HG03060 (cell line): ENCODE results near the gene PBX3.

Source experiments
- ATAC-seq: cut with Tn5 transposase; IDR thresholded peaks from one replicate; pipeline ENCODE4 v1.9.1; 2021; ENCODE audit warnings: low read depth, moderate number of reproducible peaks; ENCODE audit not compliant: unreplicated experiment

Gene PBX3

DNA sequence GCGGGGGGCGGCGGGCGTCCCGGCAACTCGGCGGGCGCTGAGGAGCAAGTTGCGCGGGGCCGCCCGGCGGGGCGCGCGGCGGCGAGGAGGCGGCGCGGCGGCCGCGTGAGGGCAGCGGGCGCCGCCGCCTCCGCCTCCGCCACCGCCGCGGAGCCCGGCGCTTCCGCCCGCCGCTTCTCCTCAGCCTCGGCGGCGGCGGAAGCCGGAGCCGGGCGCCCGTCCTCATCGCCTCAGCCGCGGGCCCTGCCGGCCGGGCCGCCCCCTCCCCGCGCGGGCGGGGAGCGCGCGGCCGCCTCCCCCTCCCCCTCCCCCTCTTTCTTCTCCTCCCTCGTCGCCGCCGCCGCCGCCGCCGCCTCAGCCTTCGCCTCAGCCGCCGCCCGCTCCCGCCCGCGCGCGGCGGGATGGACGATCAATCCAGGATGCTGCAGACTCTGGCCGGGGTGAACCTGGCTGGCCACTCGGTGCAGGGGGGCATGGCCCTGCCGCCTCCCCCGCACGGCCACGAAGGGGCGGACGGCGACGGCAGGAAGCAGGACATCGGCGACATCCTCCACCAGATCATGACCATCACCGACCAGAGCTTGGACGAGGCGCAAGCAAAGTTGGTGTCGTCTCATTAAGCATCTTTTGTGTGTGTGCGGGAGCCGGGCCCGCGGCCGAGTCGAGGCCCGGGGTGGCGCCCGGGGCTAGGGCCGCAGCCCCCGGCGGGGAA lies at the start of gene PBX3:
Gene PBX3, plus strand, starts transcription at position 321 of the 712 bp plus-strand sequence.
- ATAC-seq: no peak

- no peak for ATAC-seq
Observed at GRCh38 chr9:125699870-125700269, 47.3 kb upstream of the PBX3 start.

DNA sequence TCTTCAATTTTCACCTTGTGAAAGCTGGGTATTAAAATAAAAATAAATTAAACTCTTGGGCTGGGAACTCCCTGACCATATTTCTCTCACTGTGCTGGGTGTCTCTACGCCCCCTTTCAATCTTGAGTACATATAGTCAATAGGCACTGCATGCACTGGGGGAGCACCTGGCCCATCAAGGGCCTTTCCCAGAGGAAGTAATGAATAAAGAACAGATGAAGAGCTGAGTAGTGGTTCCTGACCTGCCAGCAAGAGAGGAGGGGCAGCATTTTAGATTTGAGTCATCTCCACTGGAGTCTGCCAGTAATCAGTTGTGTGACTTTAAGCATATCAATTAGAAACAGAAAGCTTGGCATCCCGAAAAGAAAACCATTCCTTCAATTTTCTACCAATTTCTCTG lies 46.4 kb upstream of the PBX3 start:
- ATAC-seq: peak; percentile 65

DNA sequence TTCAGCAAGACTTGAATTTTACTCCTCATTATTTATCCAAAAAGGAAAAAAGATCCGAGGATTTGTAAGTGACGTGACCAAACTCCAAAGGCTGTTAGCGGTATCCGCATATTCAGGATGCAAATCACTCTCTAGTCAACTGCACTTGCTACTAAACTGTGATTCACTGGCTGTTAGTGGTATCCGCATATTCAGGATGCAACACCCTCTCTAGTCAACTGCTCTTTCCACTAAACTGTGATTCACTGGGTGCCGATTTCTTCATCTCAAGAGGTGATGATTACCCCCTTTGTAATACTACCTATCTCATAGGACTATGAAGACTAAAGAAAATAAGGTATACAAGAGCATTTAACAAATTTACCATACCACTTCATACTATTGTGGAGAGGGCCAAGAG lies 45.8 kb upstream of the PBX3 start:
- ATAC-seq: no peak

- ATAC-seq: no peak
Observed at GRCh38 chr9:125703662-125704061, 43.5 kb upstream of the PBX3 start.

DNA sequence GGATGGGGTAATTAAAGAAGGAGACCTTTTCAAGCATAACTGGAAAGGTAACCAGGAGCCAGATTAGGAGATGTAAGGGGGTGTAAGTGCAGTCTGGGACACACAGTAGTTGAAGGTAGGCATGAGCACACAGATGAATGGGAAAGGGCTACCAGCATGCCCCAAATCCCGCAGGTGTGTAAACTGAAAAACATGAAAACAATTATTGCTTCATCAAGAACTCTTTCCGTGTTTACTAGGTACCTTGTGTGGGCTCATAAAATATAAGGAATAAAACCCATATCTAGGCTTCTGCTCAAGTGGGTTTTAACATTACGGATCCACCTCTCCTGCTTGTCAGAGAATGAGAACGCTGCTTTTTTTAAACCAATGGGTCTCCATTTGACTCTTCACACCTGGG lies 41.3 kb upstream of the PBX3 start:
- ATAC-seq: no peak

DNA sequence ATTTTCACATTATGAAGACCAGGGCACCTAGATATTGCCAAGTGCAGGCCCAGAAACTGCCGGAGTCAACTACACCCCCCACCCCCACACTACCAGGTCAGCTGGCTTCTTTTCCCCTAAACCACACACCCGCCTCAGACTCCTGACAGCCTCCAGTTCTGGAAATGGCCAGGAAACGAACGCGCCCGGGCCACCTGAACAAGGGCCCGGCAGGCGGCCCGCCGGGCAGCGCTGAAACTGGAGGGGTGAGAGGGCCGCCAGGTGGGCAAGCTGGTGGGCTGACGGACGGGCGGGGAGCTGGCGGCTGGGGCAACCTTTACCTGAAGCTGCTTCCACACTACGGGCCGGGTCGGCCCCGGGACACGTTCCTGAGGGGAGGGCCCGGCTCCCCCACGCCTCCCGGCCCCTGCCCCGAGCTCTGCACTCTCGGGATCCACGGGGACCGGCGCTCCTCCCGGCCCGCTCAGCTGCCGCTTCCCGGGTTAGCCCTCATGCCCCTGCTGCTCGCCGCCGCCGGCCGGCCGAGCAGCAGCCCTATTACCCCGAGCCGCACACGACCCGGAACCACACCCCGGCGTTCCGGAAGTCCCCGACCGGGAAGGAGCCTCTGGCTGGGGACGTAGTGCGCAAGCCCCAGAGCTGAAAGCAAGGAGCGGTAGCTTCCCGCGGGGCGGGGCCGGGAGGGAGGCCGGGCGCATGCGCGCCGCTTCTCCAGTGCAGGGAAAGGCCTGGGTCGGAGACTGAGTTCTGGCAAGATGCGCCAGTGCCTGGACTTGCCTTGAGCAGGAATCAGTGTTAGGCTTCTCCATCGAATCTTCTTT lies 40.3 kb upstream of the PBX3 start, which contains the start of gene MAPKAP1:
Gene MAPKAP1, minus strand, starts transcription at position 558 of the 821 bp plus-strand sequence. CDS start 34,634 bp downstream, outside the sequence.
- peak; percentile 56 for ATAC-seq

GRCh38 chr9:125707472-125707804 lies 39.7 kb upstream of the PBX3 start:
- no peak for ATAC-seq

DNA sequence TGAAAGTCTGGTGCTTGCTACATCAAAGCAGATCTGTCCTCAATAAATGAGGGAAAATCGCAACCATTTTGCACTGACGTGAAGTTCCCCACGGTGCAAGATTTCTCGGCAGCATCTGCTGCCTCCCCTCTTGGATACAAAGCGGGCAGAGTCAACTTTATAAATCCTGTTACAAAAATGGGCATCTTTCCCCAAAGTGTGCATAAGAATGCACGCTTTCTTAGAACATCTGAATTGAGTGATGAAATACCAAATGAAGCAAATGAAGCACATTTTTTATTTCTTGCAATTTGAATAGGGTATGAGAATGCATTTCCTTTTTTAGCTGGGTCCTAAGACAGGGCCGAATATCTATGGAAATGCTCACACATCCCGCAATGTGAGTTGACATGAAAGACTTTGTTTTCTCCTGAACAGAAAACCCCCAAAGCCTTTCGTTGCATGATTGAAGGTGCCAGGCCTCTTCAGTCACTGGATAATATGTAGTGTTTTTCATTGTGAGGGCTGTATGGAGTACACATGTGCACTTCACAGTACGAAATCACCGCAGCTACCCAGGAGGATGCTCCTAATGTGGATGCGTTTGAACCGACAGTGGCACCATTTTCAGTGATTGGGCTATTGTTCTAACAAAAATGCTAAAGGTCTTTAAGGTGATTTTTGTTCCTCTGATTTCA lies 20.6 kb upstream of the PBX3 start:
- ATAC-seq: no peak

- no peak for ATAC-seq
Observed at GRCh38 chr9:125730168-125730567, 17.0 kb upstream of the PBX3 start.

GRCh38 chr9:125732562-125732961 lies 14.6 kb upstream of the PBX3 start:
- ATAC-seq: no peak

- ATAC-seq: no peak
Observed at GRCh38 chr9:125739436-125739835, 7.7 kb upstream of the PBX3 start.

GRCh38 chr9:125742657-125743056 lies 4.5 kb upstream of the PBX3 start:
- no peak for ATAC-seq

- ATAC-seq: no peak
Observed at GRCh38 chr9:125743682-125744428, 3.3 kb upstream of the PBX3 start.

DNA sequence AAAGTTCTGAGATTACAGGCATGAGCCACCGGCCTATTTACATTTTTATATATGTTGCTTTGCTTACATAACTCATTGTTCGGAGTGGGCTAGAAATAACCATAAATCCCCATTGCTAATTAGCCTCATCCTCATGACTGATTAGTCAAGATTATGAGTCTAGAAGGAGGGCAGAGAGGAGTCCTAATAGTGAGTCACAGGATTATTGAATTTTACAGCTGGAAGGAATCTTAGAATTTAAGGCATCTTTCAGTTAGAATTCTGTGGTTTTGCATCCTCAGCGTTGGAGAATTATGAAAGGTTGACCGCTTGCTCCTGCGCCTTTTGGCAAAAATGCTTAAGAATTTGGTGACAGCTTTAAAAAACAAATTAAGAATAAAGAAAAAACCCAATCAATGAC lies 2.6 kb upstream of the PBX3 start:
- ATAC-seq: no peak

- no peak for ATAC-seq
Observed at GRCh38 chr9:125745018-125745417, 2.2 kb upstream of the PBX3 start.

DNA sequence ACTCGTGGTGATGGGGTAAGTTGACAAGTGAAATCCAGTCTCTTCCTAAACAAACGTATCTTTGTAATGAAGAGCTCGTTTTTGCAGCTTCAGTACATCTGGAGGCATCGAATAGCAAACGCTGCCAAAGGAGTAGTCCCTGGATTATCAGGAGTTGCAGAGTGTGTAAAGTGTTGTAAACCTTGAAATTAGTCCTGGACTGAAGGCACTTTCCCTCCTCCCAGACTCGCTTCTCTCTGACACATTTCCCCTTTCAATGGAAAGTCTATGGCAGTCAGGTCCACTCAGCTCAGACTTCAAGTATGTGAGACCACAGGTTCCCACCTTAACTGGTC lies 1.5 kb upstream of the PBX3 start:
- ATAC-seq: no peak

- ATAC-seq: peak; percentile 74
Observed at GRCh38 chr9:125746017-125746773, 978 bp upstream of the PBX3 start.

DNA sequence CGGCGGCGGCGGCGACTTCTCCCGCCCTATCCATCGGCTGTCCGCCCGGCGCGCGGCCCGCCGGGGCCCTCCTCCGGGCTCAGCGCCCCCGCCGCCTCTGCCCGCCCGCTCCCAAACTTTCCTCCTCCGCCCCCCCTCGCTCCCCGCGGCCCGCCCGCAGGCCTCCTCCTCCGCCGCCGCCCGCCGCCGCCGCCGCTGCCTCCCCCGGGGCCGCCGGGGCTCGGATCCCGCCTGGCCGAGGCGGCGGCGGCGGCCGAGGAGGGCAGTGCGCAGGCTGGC lies 460 bp upstream of the PBX3 start:
- no peak for ATAC-seq

DNA sequence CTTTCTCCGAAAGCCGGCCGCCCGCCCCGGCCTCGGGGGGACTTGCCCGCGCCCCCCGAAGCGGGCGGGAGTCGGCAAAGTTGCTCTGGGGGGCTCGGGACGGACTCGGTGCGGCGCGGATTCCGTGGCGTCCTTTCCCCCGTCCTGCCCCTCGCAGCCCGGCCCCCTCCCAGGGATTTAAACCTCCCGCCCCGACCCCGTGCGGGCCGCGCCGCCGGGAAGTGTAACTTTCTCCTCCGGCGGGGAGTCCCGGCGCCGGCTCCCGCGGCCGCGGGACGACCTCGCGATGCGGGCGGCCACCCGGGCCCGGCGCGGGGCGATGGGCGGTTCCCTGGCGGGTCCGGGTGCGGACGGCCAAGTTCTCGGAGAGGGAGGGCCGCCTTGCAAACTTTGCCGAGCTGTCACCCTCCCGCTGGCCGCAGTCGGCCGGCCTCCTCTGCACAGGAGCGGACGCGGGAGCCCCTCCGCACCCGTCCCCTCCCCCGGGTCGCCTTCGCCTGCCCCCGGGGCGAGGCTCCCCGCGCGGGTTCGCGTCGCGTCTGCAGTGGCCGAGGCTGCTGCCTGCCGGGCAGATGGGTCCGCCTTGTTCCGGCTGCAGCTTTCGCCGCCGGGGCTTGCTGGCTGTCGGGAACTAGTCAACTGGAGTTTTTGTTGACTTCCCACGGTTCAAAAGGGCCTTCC lies 732 bp downstream of the PBX3 start:
- ATAC-seq: no peak
